Choroid plexus epithelial cell (primary cell): Measurements from ENCODE around the gene FAM174C.

Experiments
- DNase-seq: peaks from one replicate; pipeline ENCODE4 v3.0.0-alpha.2; 2010; ENCODE audit warnings: low read depth
- H3K4me3 ChIP-seq: 2 replicates; pipeline ENCODE4 v1.5.1; 2011; ENCODE audit warnings: low read depth, mild to moderate bottlenecking, control low read depth, low read length, moderate library complexity
- TF ChIP-seq, protein P1 (sequence below): conservative IDR thresholded peaks from 2 replicates; pipeline ENCODE4 v1.5.1; 2011; ENCODE audit warnings: low read depth, mild to moderate bottlenecking, control low read depth, inconsistent platforms, low read length, moderate library complexity

Gene FAM174C

DNA sequence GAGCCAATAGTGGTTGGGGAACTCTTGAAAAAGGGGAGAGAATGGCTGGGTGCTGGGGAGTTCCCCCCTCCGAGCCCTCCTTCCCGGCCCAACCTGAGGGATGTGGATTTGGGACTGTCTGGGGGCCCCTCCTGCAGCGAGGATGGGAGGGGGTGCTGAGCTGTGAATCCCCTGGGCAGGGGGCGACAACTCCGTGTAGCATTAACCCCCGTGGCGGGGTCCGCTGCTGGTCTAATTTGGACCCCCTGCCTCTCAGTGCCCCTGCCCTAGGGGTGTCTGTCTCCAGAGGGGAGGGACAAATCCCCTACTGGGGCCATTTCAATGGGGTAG, 17.2 kb upstream of the FAM174C start:
- DNase-seq: no peak
- TF ChIP-seq, protein P1, sequence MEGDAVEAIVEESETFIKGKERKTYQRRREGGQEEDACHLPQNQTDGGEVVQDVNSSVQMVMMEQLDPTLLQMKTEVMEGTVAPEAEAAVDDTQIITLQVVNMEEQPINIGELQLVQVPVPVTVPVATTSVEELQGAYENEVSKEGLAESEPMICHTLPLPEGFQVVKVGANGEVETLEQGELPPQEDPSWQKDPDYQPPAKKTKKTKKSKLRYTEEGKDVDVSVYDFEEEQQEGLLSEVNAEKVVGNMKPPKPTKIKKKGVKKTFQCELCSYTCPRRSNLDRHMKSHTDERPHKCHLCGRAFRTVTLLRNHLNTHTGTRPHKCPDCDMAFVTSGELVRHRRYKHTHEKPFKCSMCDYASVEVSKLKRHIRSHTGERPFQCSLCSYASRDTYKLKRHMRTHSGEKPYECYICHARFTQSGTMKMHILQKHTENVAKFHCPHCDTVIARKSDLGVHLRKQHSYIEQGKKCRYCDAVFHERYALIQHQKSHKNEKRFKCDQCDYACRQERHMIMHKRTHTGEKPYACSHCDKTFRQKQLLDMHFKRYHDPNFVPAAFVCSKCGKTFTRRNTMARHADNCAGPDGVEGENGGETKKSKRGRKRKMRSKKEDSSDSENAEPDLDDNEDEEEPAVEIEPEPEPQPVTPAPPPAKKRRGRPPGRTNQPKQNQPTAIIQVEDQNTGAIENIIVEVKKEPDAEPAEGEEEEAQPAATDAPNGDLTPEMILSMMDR: no peak
- H3K4me3 ChIP-seq: no peak overlapping the region

DNA sequence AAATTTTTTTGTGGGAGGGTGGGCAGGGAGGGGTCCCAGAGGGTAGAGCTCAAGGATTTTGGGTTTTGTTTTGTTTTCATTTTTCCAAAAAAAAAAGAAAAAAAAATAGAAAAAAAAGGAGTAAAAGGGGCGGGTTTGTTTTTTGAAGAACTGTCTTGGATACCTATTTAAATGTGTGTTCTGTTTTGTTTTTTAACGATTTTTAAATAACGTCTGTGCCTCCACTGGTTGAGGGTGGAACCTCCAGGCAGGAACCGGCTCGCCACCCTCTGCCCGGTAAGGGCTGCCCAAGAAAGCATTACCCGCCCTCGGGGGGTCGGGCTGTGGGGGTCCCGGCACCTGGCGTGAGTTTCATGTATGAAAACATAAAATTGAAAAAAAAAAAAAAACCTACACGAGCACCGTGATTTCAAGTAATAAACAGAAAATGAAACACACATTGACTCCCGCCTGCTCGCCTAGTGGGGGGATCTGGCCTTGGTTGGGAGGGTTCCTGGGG, 16.6 kb upstream of the FAM174C start:
- no peak overlapping the region for H3K4me3 ChIP-seq
- TF ChIP-seq, protein P1: no peak
- DNase-seq: no peak

DNA sequence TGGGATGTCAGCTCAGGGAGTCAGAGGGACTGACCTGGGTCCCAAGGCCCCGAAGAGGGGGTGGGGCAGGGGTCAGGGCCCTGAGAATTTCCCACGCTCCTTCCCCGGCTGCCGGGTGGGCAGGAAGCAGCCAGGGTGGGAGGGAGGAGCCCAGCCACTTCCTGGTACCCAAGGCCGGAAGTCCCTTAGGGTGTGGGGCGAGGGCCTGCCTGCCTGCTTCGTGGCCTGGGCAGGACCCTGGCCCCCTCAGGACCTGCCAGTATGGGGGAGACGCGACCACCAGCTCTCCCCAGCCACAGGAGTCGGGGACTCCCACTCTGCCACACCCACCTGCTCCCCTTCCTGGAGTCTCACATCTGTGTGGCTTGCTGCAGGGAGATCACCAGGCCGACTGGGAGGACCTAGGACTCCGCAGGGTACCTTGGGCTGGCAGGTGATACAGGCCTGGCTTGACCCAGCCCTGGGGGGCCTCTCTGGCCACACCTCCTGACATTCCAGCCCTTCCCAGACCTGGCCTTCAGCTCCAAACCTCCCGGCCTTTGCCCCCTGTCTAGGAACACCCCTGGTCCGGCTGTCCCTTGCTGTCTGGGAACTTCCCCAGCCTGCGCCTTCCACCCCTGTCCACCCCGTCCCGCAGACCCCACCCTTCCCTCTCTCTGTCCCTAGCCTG, 16.0 kb upstream of the FAM174C start:
- peak; percentile 58 for DNase-seq
- H3K4me3 ChIP-seq: no peak overlapping the region
- TF ChIP-seq, protein P1: no peak

DNA sequence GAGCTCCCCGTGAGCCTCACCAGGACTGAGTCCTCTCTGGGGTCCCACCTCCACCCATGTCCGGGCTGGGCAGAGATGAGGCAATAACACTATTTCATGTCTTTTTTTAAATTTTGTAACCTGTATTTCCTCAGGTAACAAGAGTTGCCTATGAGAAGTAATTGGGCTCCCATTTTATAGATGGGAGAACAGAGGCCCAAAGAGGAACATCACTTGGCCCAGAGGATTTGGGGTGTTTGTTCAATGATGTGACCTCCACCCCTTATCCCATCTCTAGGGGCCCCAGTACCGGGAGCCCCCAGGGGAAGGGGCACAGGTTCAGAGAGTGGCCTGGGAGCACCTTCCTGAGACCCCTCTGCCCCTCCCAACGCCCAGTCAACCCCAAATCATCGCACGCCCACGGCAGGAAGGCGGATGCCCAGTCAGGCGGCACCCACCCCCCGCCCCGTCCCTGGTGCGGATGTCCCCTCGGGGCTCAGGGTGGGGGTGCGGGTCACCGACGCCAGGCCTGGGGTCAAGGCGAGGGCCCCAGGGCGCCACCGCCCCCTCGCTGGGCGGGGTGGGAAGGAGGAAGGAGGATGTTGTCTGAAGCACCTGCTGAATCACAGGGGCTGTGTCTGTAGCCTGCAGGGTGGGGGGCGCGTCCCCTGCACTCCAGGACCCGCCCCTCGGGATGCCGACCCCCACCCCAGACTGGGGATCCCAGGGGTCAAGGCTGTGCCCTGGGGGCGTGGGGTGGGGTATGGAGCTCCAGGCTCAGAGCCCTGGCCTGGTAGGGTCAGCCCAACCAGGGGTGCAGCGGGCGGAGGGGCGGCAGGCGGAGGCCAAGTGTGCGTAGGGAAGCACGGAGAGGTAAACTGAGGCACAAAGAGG, 15.2 kb upstream of the FAM174C start:
- no peak for DNase-seq
- peak overlapping the region; percentile 48 for H3K4me3 ChIP-seq
- TF ChIP-seq, protein P1: no peak

DNA sequence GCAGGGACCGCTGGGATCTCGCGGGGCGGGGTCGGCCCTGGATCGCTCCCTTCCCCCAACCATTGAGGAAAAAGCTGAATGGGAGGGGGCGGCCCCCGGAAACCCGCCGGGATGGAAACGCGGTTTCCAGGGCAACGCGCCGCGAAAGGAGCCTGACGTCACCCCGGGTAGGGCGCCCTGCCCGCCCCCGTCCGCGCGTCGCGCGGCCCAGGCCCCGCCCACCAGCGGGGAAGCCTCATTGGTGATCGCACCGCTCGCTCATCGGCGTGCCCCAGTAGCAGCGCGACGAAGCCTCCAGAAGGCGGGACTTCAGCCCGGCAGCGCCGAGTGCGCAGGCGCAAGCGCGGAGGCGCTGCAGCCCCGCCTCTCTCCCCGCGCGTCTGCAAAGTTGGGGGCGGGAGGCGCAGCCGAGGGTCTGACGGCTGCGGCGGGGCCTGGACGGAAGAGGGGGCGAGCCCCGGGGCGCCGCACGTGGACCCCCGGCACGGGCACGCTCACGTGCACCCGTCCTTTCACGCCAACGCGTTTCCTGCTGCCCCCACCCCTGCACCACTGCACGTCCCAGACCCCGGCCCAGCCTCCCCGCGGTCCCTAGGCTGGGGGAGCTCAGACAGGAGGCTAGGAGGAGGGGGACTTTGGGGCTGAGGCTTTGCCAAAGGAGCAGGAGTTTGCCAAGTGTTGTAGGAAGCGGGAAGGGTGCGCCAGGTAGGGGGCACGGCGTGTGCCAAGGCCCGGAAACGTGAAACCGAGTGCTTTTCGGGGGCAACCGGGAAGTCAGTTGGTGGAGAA, 14.4 kb upstream of the FAM174C start:
- H3K4me3 ChIP-seq: peak overlapping the region; percentile 69
- DNase-seq: peak; percentile 98
- TF ChIP-seq, protein P1: no peak

DNA sequence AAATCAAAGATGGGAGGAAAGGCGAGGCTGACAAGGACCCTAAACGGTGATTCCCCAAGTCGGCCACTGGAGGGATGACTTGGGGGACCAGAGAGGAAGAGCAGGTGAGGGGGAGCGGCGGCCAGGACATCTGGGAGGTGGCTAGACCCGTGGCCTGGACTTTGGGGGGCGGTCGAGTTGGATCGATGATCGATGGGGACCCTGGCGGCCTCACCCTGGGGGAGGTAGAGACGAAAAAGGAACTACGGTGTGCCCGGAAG, 13.9 kb upstream of the FAM174C start:
- TF ChIP-seq, protein P1: peak; percentile 14
- peak overlapping the region; percentile 69 for H3K4me3 ChIP-seq
- no peak for DNase-seq
